Right hindlimb (tissue), 1 donor: ENCODE measurements around the gene OTOA.
"Not testable (repeated sequence)": the region's sequence is repeated elsewhere in the genome, so short reads cannot be mapped to it uniquely, and the experiment has no call there.

Source experiments
- DNase-seq: peaks from one replicate; pipeline ENCODE4 v3.0.0-alpha.2; 2018

OTOA gene

GRCh38 chr16:21683184-21683583 lies 19.4 kb downstream of the OTOA start:
- no peak for DNase-seq

- no peak for DNase-seq
These were observed 20.4 kb downstream of the OTOA start for GRCh38 chr16:21684199-21684598.

GRCh38 chr16:21685034-21685455 lies 21.3 kb downstream of the OTOA start:
- DNase-seq = peak; percentile 32

- DNase-seq = no peak
These were observed 25.3 kb downstream of the OTOA start for GRCh38 chr16:21689107-21689506.

DNA sequence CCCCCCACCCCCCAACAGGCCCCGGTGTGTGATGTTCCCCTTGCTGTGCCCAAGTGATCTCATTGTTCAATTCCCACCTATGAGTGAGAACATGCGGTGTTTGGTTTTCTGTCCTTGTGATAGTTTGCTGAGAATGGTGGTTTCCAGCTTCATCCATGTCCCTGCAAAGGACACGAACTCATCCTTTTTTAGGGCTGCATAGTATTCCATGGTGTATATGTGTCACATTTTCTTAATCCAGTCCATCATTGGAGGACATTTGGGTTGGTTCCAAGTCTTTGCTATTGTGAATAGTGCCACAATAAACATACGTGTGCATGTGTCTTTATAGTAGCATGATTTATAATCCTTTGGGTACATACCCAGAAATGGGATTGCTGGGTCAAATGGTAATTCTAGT lies 27.2 kb downstream of the OTOA start:
- not testable (repeated sequence) for DNase-seq

DNA sequence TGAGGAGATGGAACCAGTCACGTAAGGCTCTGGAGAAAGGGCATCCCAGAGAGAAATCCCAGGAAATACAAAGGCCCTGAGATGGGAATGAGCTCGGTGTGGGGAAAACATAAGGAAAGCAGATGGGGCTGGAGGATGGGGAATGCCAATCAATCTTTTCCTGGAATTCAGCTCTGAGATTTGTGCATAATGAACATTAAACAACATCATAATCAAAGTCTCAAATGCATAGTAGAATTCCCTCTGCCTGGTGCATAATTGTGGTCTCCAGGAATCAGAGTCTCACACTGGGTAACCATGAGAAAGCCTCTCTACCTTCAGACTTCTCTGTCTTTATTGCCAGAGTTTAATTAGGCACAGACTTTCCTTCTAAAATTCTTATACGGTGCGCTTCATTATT lies 30.8 kb downstream of the OTOA start:
- DNase-seq = no peak

DNA sequence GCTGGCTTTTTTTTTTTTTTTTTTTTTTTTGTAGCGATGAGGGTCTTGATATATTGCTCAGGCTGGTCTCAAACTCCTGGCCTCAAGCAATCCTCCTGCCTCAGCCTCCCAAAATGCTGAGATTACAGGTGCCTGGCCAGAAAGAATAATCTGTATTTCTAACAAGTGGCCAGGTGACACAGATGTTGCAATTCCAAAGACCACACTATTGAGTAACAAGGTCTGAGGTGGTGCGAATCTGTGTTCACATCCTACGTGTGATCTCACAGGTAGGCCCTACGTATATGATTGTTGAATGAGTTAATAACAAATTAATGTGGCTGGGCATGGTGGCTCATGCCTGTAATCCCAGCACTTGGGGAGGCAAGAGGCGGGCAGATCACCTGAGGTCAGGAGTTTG lies 33.3 kb downstream of the OTOA start:
- DNase-seq = no peak

DNA sequence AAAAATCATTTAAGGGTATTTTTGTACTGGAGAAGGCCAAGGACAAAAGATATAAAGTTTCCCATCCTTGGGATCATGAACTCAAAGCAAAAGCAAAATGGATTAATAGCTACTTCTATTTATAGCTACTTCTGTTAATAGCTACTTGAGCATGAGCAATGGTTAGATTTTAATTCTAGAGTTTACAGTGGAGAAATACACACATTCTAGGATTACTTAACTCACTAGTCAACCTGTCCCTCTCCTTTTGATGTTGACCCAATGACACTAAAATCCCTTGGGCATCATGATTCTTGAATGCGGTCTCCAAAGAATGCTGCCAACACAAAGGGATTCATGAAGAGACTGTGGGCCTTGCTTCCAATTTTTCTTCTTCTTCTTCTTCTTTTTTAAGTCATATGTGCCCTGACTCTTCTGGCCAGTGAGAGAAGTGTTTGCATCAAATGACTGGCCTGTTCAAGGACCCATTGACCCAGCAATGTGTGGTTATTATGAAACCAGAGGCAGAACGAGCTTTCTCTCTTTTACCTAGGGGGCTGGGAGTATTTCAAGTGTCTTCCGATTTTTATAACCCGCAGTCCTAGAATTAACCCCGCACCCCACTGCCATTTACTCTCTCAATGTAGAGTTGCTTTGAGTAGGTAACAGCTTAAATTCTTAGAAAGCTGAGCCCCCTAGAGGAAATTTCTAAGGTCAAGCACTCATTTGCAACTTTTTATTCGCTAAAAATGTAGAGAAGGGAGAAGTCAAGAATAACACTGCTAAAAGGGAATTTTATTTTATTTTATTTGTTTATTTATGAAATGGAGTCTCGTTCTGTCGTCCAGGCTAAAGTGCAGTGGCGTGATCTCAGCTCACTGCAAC lies 34.6 kb downstream of the OTOA start:
- no peak for DNase-seq

- DNase-seq = no peak
These were observed 37.5 kb downstream of the OTOA start for GRCh38 chr16:21701271-21701670.

DNA sequence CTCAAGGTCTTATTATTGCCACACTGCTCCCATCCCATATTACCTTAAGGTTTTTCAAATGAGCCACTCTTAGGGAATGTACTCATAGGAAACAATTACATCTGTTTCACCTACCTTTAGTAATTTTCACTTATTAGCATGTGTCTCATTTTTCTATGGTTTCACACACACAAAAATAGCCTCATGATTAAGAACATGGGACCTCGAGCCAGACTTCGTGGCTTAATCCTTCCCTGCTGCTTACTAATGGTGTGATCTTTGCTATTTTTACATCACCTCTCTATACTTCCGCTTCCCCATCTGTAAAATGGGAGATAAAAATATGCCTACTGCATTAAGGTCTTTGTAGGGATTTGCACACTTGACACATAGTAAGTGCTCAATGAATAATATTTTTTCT lies 38.5 kb downstream of the OTOA start:
- no peak for DNase-seq

DNA sequence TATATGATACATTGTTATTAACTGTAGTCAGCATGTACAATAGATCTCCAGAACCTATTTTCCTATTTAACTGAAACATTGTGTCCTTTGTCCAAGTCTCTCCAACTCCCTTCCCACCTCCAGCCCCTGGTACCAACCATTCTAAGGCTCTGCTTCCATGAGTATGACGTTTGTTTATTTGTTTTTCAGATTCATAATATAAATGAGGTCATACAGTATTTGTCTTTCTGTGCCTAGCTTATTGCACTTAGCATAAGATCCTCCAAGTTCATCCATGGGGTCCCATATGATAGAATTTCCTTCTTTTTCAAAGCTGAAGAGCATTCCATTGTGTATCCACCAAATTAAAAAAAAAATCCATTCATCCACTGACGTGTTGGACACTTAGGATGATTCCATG lies 39.4 kb downstream of the OTOA start:
- DNase-seq = no peak

DNA sequence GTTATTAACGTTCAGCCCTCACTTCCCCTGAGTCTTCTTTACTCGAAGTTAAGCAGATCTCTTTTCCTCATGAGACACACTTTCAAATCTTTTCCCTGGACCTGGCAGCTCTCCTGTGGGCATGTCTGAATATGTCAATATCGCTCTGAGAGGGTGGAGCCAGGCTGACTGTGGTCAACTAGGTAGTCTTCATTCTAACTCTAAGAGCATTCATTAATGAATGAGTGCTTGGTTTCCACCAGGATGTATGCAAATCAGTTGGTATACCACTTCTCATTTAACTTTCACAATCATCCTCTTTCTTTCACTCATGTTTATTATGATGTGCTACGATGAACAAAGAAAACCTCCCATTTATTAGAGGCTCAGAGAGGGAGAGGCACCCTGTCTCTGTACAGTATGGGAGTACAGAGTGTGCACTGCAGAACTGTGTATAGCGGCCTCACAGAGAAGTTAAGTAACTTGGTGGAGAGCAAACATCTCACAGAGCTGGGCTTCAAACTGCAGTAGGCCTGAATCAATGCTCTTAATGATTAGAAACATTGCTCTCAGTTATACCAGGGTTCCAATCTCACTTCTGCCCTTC lies 39.9 kb downstream of the OTOA start:
- no peak for DNase-seq

GRCh38 chr16:21704266-21704665 lies 40.5 kb downstream of the OTOA start:
- DNase-seq = no peak

DNA sequence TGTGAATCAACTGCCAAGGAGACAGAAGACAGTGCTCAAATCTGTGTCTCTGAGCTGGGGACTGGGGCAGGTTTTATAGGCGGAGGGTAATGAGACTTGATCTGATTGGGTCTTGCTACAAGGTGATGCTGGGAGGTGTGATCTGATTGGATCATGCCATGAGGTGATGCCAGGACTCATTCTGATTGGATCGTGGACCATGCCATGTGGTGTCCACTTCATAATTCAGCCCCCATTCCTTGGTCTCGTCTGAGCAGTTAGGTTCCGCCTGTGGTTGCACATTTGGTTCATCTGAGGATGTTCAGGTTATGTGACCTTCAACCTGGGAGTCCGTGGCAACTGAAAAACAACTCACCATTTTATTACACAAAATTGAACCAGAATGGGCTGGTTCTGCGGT lies 41.0 kb downstream of the OTOA start:
- no peak for DNase-seq

- DNase-seq = peak; percentile 69
These were observed 44.9 kb downstream of the OTOA start for GRCh38 chr16:21708533-21709115.

DNA sequence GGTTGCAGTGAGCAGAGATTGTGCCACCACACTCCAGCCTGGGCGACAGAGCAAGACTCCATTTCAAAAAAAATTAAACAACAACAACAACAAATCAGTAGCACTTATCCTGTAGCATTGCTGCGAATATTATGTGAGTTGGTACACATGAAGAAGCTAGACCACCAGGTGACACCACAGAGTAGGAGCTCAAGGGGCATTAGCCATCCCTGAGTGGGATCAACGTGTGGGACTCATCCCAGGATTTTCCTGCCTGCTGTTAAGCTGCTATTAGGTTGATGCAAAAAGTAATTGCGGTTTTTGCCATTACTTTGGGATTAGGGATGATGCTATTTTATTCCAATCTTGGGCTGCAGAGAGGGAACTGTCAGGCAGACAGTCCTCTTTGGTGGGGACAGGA lies 47.2 kb downstream of the OTOA start:
- DNase-seq = no peak

GRCh38 chr16:21713549-21714368 lies 50.0 kb downstream of the OTOA start:
- DNase-seq = no peak

- not testable (repeated sequence) for DNase-seq
These were observed 50.5 kb downstream of the OTOA start for GRCh38 chr16:21714369-21714618.

- DNase-seq = no peak
These were observed 53.8 kb downstream of the OTOA start for GRCh38 chr16:21717608-21718007.

DNA sequence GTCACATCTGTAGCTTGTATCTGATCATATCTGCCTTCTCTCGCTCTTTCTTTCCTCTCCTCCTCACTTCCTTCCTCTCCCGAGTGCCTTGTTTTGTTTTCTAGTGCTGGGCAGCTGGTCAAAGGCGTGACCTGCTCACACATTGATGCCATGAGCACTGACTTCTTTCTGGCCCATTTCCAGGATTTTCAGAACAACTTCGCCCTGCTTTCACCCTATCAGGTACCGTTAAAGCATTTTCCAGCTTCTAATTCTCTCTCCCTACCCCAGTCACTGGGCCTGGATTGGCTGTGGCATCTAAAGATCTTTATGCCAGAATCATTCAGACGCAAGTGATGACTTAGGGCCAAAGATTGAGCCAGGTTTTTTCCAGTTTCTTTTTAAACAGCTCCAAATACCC lies 55.5 kb downstream of the OTOA start:
- DNase-seq = no peak

DNA sequence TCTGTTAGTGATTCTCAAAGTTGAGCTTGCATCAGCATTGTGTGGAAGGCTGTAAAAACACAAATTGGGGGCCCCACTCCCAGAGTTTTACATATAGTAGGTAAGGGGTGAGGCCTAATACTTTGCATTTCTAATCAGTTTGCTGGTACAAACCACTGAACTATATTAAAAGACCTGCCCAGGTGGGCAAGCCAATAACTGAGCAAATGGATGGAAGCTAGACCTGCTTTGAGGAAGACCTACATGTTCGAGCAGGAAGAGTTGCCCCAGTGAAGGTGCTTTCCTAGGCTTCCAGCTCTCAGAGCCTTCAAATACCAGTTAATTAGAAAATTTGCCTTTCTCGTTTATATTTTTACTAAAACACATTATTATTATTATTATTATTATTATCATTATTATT lies 56.8 kb downstream of the OTOA start:
- no peak for DNase-seq

DNA sequence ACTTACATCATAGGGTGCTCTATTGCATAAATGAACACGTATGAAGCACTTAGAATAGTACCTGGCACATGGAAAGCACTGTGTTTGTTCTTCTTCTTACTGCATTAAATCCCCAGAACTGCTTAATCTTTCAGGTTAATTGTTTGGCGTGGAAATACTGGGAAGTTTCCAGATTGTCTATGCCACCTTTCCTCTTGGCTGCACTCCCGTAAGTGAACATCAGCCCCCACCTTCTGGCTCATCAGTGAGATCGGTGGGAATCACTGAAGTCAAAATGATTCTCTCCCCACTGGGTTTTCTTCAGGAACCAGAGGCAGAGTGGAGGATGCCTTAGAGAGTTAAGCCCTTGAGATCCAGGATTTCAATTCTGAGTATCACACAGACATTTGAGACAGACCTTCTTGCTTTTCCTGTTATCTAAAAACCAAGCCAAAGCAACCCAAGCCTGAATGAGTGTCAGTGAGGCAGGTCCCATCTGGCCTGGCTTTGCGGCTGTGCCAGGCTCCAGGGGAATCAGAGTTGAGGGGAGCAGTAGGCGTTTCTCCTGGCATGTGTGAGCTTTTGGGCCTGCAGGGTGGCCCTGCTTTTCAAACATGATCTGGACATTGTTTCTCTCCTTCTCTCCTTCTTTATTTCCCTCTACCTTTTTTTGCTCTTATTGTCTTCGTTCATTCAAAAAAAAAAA lies 59.1 kb downstream of the OTOA start:
- DNase-seq = no peak

GRCh38 chr16:21723532-21723931 lies 59.8 kb downstream of the OTOA start:
- DNase-seq = no peak
